ENCODE results near the gene RPS6KA5.

GRCh38 chr14:90827919-90828610, 232.4 kb downstream of the RPS6KA5 start:
- no peak for TF ChIP-seq CTCF (IDR thresholded peaks at IDR 0.05)
- no peak for TF ChIP-seq EZH2 (IDR thresholded peaks at IDR 0.05; ENCODE audit: borderline replicate concordance, insufficient read depth, low read depth, low read length, poor library complexity, severe bottlenecking)
